Measurements from ENCODE around the gene HSP90AA1. TPM values are rescaled to one million over a fixed set of nuclear protein-coding genes. Genes with fewer than 3 reads are reported as not detected.

The HSP90AA1 gene
- total and polyA plus RNA-seq, 7 donors, result 167 to 463 (median 265) TPM

- Histone ChIP-seq H3K4me1 (peaks cover 0 to 15% (median 11%) of the 10 kb centered on the region in 4 donors), H3K9me3 (no peaks in the 10 kb centered on the region), H3K4me3 (no peak overlapping the region), H3K27me3 (no peaks in the 10 kb centered on the region), H3K36me3 (peaks cover 63 to 96% (median 79%) of the 10 kb centered on the region in 4 donors), H3K27ac (peak overlapping the region in 1 of 4 donors; percentile 70)
- 82 to 90% methylated on average over 13 of the region's 13 CpGs for WGBS, 2 donors
- DNase-seq, result no peak
- intact Hi-C loops (cut with DNase I), result no loop called here
- TF ChIP-seq EP300 (IDR thresholded peaks at IDR 0.05), result no peak
- TF ChIP-seq POLR2AphosphoS5 (IDR thresholded peaks at IDR 0.05), result no peak
Measured at GRCh38 chr14:102044566-102044965, 42.3 kb downstream of the HSP90AA1 start.

GRCh38 chr14:102043251-102044025 lies 43.4 kb downstream of the HSP90AA1 start:
- peaks cover 63 to 96% (median 80%) of the 10 kb centered on the region in 4 donors for H3K36me3 ChIP-seq
- WGBS, 2 donors, result 91 to 92% methylated on average over 22 of the region's 22 CpGs
- peaks cover 0 to 15% (median 11%) of the 10 kb centered on the region in 4 donors for H3K4me1 ChIP-seq
- H3K4me3 ChIP-seq, result no peak overlapping the region
- TF ChIP-seq POLR2AphosphoS5 (IDR thresholded peaks at IDR 0.05), result no peak
- no peak for TF ChIP-seq POLR2A (IDR thresholded peaks at IDR 0.05)
- no peak for TF ChIP-seq EP300 (IDR thresholded peaks at IDR 0.05)
- TF ChIP-seq CTCF (IDR thresholded peaks at IDR 0.05), result no peak
- no peaks in the 10 kb centered on the region for H3K27me3 ChIP-seq
- DNase-seq, result no peak
- intact Hi-C loops (cut with DNase I), result no loop called here
- peak overlapping the region in 1 of 4 donors; percentile 70 for H3K27ac ChIP-seq
- no peaks in the 10 kb centered on the region for H3K9me3 ChIP-seq

GRCh38 chr14:102042699-102043098 lies 44.1 kb downstream of the HSP90AA1 start:
- Histone ChIP-seq H3K27me3 (no peaks in the 10 kb centered on the region), H3K27ac (no peak overlapping the region), H3K9me3 (no peaks in the 10 kb centered on the region), H3K4me3 (no peak overlapping the region), H3K36me3 (peaks cover 56 to 96% (median 80%) of the 10 kb centered on the region in 4 donors), H3K4me1 (peaks cover 0 to 15% (median 11%) of the 10 kb centered on the region in 4 donors)
- intact Hi-C loops (cut with DNase I), result no loop called here
- no peak for DNase-seq
- no peak for TF ChIP-seq POLR2A (IDR thresholded peaks at IDR 0.05)
- TF ChIP-seq POLR2AphosphoS5 (IDR thresholded peaks at IDR 0.05), result no peak
- no peak for TF ChIP-seq EP300 (IDR thresholded peaks at IDR 0.05)
- no peak for TF ChIP-seq CTCF (IDR thresholded peaks at IDR 0.05)
- WGBS, 2 donors, result 92 to 95% methylated on average over 9 of the region's 9 CpGs

- intact Hi-C loops (cut with DNase I), result no loop called here
- Histone ChIP-seq H3K27me3 (no peaks in the 10 kb centered on the region), H3K36me3 (peaks cover 67 to 100% (median 91%) of the 10 kb centered on the region in 4 donors), H3K27ac (no peak overlapping the region), H3K9me3 (no peaks in the 10 kb centered on the region), H3K4me1 (no peaks in the 10 kb centered on the region), H3K4me3 (no peak overlapping the region)
- WGBS, 2 donors, result 94 to 95% methylated on average over 13 of the region's 13 CpGs
- TF ChIP-seq EP300 (IDR thresholded peaks at IDR 0.05), result no peak
- TF ChIP-seq CTCF (IDR thresholded peaks at IDR 0.05), result no peak
- no peak for TF ChIP-seq POLR2AphosphoS5 (IDR thresholded peaks at IDR 0.05)
- no peak for TF ChIP-seq POLR2A (IDR thresholded peaks at IDR 0.05)
- DNase-seq, result no peak
Measured at GRCh38 chr14:102040153-102040552, 46.7 kb downstream of the HSP90AA1 start.

GRCh38 chr14:102039157-102039556 lies 47.7 kb downstream of the HSP90AA1 start:
- Histone ChIP-seq H3K4me1 (no peaks in the 10 kb centered on the region), H3K36me3 (peaks cover 69 to 100% (median 91%) of the 10 kb centered on the region in 4 donors), H3K4me3 (no peak overlapping the region), H3K9me3 (no peaks in the 10 kb centered on the region), H3K27me3 (no peaks in the 10 kb centered on the region), H3K27ac (no peak overlapping the region)
- WGBS, 2 donors, result 96 to 97% methylated on average over 16 of the region's 16 CpGs
- no peak for DNase-seq
- TF ChIP-seq POLR2AphosphoS5 (IDR thresholded peaks at IDR 0.05) (no peak), CTCF (IDR thresholded peaks at IDR 0.05) (no peak), EP300 (IDR thresholded peaks at IDR 0.05) (no peak), POLR2A (IDR thresholded peaks at IDR 0.05) (no peak)
- intact Hi-C loops (cut with DNase I), result no loop called here
